Stimulated activated CD8-positive, alpha-beta memory T cell treated with anti-CD3 and anti-CD28 coated beads, Interleukin-7, amount 100 ng/mL, for 48 hours (primary cell): ENCODE results near the gene KDM8.

Source experiments
- DNase-seq, 2 donors: peaks; one replicate each; pipeline ENCODE4 v3.0.0-alpha.2; 2020; ENCODE audit warnings: low read depth in 1 of 2; ENCODE audit errors: extremely low read depth in 1 of 2

KDM8 gene

GRCh38 chr16:27203507-27204311 lies at the start of gene KDM8:
Gene KDM8, plus strand, starts transcription at chr16:27203526. Its CDS starts 6,598 bp downstream, at chr16:27210124.
- DNase-seq, result peak; percentile 99

DNA sequence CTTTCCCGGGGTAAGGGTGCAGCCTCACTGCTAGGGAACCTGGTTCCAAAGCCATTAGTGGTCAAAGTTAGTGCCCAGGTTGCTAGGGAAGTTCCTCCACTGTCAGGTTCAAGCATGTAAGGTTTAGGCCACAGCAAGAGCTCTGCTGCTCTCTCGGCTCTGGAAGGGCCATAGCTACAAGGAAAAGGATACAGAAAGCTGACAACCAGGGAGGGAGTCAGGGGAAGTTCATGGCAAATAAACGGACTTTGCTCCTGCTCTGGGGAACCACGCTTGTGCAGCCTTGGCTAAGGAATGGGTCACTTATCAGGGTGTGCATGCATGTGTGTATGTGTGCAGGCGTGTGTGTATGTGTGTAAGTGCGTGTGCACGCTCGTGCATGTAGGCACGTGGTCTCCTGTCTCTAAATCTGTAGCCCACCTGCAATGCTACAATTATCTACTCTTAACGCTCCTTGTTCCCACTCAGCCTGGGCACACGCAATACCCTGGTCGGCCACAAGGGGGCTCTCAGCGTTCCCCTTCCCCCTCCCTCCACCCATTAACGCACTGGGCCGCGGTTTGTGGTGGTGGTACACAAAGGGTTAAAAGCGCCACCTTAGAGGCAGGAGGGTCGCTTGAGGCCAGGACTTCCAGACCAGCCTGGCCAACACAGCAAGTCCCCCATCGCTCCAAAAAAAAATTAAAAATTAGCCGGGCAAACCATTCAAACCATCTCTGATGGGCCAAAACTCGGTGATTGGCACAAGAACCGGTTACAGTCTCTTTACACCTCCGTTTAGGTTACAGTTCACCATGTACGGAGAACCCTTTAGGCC lies 48.4 kb upstream of the KDM8 start:
- peak in 1 of 2 donors; percentile 43 for DNase-seq

DNA sequence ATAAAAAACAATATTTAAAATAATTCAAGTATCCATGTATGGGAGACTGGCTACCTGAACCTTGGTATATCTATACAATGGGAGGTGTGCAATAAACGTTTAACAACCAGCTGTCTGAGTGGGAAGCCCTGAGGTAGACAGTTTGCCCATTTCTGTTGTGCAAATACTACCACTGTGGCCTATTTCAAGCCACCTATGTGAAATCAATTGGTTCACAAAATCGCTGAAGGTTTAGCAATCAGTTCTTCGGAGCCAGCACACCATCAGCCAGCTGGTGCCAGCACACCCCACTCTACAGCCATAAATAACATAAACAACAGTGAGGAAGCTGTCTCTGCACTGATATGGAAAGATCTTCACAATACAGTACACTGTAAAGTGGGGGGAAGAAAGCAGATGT lies 46.7 kb upstream of the KDM8 start:
- no peak for DNase-seq

DNA sequence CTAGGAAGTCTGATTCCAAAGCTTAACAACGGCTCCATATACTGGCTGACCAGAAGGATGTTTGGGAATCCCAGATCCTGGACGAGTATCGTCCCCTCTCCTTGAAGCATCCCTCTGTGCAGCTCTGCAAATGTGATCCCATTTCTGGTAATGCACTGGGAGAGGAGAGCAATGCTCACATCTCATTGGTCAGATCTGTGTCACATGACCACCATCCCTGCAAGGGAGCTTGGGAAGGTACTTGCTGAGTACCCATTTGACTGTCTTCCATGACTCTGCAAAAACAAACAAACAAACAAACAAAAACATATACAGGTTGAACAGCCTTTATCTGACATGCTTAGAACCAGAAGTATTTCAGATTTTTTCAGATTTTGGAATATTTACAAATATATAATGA lies 41.9 kb upstream of the KDM8 start:
- no peak for DNase-seq

- DNase-seq, result no peak
These were observed 39.0 kb upstream of the KDM8 start for GRCh38 chr16:27164352-27164751.

DNA sequence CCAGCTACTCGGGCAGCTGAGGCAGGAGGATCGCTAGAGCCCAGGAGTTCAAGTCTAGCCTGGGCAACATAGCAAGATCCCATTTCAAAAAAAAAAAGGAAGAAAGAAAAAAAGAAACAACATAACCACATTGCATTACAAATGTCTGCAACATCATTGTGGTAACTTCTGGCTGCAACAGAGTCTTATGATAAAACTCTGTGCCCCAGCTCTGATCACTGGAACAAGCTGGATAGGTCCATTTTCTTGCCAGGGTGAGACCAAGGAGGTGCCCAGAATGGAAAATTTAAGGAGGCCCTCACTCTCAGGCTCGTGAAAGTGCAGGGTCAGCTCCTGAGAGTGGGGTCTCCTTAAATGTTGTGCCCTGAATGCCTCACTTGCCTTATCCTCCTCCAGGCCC lies 37.8 kb upstream of the KDM8 start:
- DNase-seq, result no peak

DNA sequence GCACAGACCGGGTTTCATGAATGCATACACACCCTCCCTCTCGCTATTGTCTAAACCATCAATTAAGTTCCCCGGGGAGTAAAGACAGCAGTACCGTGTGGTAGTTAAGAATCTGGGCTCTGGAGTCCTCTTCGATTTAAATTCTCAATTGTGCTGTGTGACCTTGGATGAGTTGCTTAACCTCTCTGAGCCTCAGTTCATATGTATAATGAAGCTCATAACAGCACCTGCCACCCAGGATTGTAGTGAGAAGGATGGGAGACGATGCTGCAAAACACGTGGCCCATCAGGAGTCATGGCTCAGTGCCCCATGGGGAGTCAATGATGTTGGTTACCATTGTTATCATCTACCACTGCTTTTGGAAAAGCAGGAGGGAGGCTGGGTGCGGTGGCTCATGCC lies 34.5 kb upstream of the KDM8 start:
- no peak for DNase-seq

- peak; percentile 45 to 86 for DNase-seq
These were observed 33.7 kb upstream of the KDM8 start for GRCh38 chr16:27169511-27170071.

DNA sequence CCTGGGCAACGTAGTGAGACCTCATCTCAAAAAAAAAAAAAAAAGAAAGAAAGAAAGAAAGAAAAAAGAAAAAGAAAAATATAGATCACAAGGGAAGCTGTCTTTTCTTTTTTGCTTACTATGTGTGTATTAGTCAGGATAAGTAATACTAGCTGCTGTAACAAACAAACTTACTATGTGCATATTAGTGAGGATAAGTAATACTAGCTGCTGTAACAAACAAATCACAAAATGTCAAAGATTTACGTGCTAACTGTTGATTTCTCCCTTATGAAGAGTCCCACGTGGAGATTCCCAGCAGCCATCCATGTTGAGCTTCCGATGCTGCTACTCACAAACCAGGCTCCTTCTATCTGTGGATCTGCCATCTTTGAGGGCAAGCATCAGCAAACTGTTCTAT lies 31.7 kb upstream of the KDM8 start:
- DNase-seq, result no peak

DNA sequence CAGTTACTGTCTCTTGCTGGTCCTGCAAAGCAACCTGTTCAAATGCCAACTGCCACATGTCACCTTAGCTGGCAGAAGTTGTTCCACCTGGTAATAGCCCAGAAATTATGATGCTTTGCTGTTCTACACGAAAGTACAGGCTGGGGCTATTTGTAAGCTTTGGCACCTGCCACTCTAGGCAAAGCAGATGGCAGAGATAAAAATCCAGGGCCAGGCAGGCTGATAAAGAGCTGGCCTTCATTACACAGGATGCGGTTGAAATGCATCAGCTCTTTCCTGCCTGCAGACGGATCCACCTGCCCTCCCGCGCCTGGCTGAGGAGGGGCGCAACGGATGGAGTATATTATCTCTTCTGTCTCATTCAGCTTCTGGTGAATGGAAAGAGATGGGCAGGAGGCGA lies 29.3 kb upstream of the KDM8 start:
- DNase-seq, result peak in 1 of 2 donors; percentile 34

GRCh38 chr16:27174798-27175197 lies 28.5 kb upstream of the KDM8 start:
- no peak for DNase-seq

DNA sequence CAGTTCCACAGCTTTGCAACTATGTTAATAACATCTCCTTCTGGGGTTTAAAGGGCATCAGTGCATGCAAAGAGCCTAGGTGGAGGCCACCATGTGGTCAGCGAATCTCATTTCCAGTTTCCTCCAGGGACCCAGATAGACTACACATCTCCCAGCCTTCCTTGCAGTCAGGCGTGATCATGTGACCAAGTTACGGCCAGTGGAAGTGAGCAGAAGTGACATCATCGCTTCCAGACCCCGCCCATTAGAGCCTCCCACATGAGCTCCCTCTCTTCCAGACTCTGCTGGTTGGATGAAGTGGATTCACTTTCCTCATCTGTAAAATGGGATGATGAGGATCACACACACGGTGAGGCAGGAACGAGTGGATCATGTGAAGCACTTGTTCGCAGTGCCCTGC lies 27.4 kb upstream of the KDM8 start:
- DNase-seq, result no peak

DNA sequence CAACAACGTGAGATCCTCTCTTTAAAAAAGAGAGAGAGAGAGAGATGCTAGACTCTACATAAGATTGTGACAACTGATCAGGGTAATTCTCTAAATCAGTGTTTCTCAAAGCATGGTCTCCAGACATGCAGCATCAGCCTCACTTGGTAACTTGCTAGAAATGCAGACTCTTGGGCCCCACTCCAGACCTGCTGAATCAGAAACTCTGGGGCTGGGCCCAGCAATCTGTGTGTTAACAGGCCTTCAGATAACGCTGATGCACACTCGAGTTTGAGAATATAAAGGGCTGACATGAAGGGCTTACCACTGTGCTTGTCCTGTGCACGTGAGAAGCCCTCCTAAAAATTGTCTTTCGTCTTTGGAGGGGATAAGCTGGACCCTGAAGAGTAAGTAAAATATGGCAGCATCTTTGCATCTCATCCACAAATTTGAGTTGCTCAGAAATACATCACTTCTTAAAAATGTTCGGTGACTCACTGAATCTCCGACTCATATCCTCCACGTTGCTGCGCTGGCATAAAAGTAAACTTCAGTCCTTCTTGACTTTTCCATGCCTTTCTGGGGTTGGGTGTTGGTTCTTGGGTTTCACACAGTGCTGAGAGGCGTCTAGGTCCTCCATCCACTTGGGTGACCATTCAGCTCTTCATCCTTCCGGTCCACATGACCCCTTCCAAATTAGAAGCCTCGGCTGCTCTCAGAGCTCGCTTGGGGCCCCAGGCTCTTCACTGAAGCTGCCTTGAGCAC lies 26.1 kb upstream of the KDM8 start:
- peak in 1 of 2 donors; percentile 35 for DNase-seq

DNA sequence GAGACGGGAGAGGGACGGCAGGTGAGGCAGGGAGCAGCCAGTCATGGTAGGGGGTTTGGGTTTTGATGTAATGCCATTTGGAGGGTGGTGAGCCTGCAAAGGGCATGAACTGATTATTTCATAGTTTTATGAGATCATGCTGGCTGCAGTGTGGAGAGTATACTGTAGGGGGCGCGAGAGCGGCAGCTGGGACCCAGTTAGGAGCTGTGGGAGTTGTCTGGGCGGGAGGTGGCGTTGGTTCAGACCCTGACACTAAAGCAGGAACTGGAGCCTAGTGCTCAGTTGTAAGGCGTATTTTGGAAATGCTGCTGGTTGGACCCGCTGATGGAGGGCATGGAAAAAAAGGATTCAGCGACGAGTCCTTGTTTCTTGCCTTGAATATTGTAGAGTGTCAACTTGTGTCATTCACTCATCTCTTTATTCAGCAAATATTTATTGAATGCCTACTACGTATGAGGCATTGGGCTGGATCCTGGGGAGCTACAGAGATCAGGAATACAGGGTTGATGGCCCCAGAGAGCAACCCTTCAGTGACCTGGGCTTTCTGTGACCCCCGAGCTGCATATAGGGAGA lies 23.7 kb upstream of the KDM8 start:
- DNase-seq, result peak; percentile 61 to 82

DNA sequence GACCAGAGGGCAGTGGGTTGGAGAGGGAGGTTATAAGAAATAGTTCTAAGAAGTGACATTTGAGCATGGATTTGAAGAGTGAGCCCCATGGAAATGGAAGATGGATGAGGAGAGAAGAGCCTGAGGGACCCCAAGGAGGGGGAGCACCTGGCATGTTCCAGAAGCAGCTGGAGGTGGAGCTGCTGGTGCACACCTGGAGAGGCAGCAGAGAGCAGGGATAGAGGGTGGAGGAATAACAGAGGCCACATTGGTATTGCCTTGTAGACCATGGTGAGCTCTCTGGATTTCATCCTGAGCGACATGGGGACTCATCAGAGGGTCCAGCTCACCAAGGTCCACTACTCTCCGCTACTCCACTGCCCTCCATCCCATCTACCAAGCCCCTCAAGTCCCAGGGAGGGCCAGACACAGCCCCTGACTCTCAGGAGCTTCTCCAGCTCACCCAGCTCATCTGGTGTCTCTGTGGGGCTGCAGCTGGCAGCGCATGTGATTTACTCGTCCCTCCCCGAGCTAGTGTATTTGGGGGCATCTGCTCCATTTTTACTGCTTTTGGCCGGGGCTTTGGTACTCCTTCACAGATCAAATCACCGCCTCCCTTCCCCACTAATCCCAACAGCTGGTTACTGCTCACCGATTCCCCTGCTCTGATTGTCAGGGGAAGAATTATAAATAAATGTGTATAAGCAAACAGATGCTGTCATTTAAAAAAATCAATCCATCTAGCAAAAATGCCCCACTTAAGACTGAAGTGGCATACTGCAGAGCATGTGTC lies 22.1 kb upstream of the KDM8 start:
- DNase-seq, result no peak

- DNase-seq, result no peak
These were observed 20.4 kb upstream of the KDM8 start for GRCh38 chr16:27182906-27183405.

DNA sequence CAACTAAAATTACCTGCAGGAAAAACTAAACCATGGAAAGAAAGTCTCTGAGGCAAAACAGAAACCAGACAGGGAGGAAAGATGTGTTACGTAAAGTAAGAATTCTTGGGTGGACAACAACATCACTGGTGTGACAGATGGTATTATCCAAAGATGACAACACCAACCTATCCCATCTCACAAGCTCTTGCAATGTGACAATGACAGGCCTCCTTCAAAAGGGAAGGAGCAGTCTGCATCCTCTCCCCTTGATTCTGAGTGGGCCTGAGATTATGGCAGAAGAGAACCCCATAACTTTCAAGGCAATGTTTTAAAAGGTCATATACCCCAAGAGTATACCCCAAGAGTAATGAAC lies 17.6 kb upstream of the KDM8 start:
- DNase-seq, result no peak

GRCh38 chr16:27188633-27189032 lies 14.7 kb upstream of the KDM8 start:
- DNase-seq, result no peak

DNA sequence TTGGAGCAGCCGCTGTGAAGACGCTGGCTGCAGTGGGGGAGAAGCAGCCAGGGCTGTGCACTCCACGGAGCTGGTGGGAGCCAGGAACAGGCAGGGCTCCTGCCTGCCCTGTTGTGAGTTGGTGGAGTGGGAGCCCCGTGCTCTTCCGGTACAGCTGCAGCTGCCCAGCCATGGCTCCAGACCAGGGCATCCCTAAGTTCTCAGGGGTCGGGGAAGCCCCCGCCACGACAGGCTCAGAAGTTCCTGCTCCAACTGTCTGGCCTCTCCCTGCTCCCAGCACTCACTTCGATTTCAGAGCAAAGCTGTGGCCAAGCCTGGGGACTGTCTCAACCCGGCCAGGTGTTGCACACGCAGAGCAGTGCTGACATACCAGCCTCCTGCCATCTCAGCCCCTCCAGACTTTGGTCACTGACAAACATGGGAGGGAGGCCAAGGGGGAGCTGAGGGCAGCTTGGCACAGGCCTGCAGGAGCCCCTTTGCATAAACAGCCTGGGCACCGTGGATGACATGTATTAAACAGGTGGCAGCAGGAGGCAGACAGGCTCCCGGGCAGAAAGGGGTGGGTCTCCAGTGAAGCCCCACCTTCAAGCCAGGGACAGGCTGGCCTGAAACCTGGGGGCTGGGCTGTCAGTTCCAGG lies 13.9 kb upstream of the KDM8 start:
- DNase-seq, result no peak
